ENCODE data around the gene HK3. TPM values are rescaled to one million over a fixed set of nuclear protein-coding genes. Genes with fewer than 3 reads are reported as not detected.

Gene HK3
- total and polyA plus RNA-seq, 2 experiments from 2014 or later: not detected

DNA sequence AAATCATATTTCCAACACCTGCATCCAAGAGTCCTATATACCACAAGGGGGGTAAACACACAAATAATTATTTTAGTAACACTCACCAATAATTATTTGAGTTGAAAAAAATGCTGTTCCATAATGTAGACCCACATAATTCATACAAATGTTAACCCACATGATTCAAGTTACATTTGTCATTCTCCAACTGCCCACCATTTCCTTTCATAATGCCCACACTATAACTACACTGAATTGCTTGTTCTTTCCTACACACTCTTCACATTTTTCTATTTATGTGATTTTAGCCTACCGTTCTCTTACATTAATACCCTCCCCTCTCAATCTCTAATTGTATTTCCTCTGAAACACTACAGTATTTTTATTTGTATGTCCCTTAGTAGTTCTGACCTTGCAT lies 35.9 kb upstream of the HK3 start:
- H3K36me3 Mint-ChIP-seq (ENCODE audit: low read depth): peaks cover 20% of the 10 kb centered on the region
- DNase-seq (ENCODE audit: low spot score) (no peak), ATAC-seq (no peak)
- Histone ChIP-seq H3K36me3 (ENCODE audit: insufficient read depth) (peaks cover 8% of the 10 kb centered on the region; the same call in 1 of the 2 replicates), H3K4me1 (ENCODE audit: insufficient read depth) (no peaks in the 10 kb centered on the region), H3K27me3 (ENCODE audit: insufficient read depth) (no peaks in the 10 kb centered on the region), H3K79me2 (replicated peaks; ENCODE audit: insufficient read depth) (no peaks in the 10 kb centered on the region), H4K20me1 (replicated peaks; ENCODE audit: insufficient read depth) (no peaks in the 10 kb centered on the region), H3K4me3 (no peak overlapping the region), H3K4me2 (no peak overlapping the region), H3F3A (replicated peaks; ENCODE audit: low read depth) (no peaks in the 10 kb centered on the region), H3K9me2 (ENCODE audit: insufficient read depth) (no peaks in the 10 kb centered on the region), H3K27ac (ENCODE audit: low read depth) (no peak overlapping the region), H2AFZ (no peak overlapping the region)
- no peaks in the 10 kb centered on the region for H3K4me1 Mint-ChIP-seq
- H3K9me3 Mint-ChIP-seq: no peaks in the 10 kb centered on the region
- H3K27ac Mint-ChIP-seq: 0 out of 2 replicates have a peak overlapping the region, but pooled peaks have one; percentile 6
- TF ChIP-seq, protein P1, sequence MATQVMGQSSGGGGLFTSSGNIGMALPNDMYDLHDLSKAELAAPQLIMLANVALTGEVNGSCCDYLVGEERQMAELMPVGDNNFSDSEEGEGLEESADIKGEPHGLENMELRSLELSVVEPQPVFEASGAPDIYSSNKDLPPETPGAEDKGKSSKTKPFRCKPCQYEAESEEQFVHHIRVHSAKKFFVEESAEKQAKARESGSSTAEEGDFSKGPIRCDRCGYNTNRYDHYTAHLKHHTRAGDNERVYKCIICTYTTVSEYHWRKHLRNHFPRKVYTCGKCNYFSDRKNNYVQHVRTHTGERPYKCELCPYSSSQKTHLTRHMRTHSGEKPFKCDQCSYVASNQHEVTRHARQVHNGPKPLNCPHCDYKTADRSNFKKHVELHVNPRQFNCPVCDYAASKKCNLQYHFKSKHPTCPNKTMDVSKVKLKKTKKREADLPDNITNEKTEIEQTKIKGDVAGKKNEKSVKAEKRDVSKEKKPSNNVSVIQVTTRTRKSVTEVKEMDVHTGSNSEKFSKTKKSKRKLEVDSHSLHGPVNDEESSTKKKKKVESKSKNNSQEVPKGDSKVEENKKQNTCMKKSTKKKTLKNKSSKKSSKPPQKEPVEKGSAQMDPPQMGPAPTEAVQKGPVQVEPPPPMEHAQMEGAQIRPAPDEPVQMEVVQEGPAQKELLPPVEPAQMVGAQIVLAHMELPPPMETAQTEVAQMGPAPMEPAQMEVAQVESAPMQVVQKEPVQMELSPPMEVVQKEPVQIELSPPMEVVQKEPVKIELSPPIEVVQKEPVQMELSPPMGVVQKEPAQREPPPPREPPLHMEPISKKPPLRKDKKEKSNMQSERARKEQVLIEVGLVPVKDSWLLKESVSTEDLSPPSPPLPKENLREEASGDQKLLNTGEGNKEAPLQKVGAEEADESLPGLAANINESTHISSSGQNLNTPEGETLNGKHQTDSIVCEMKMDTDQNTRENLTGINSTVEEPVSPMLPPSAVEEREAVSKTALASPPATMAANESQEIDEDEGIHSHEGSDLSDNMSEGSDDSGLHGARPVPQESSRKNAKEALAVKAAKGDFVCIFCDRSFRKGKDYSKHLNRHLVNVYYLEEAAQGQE (IDR thresholded peaks at IDR 0.05; ENCODE audit: unreplicated experiment): no peak
- TF ChIP-seq ZNF331 (CRISPR knock-in tag; IDR thresholded peaks at IDR 0.05; ENCODE audit: low read depth) (no peak), EZH2 (IDR thresholded peaks at IDR 0.05; ENCODE audit: low read depth, unreplicated experiment) (no peak), STAT1 (IDR thresholded peaks at IDR 0.05; ENCODE audit: unreplicated experiment) (no peak)
- H3K4me3 Mint-ChIP-seq: no peak overlapping the region
- H3K27me3 Mint-ChIP-seq (ENCODE audit: insufficient read depth, low read depth, poor library complexity): peaks cover 6% of the 10 kb centered on the region

DNA sequence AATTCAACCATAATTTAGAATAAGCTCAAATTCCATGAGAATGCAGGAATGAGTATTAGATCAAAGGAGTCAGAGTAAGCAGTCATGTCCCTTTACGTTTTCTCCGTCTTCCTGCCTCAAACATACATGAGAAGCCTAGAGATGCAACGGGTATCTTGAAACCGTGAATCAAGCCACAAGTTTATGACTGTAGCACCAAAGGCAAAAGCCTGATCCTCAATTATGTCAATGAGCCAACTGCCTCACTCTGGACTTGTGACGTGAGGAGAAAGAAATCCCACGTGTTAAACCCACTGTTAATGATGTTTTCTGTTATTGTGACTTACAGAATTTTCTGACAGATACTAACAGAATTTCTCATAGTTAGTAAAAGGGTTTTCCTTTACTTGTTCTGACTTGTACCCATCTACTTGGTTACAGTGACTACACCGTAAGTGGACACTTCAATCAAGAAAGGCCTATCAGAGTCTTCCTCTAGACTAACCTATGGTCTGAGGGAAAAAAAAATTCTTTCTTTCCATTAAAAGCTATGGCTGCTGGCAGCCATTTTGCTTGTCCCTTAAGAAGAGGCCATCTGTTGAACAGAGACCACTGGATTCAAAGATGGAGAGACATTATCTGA lies 35.3 kb upstream of the HK3 start:
- Histone ChIP-seq H3K79me2 (replicated peaks; ENCODE audit: insufficient read depth) (no peaks in the 10 kb centered on the region), H3F3A (replicated peaks; ENCODE audit: low read depth) (no peaks in the 10 kb centered on the region), H3K9me2 (ENCODE audit: insufficient read depth) (no peaks in the 10 kb centered on the region), H3K27me3 (ENCODE audit: insufficient read depth) (no peaks in the 10 kb centered on the region), H3K4me2 (no peak overlapping the region), H3K27ac (ENCODE audit: low read depth) (no peak overlapping the region), H4K20me1 (replicated peaks; ENCODE audit: insufficient read depth) (no peaks in the 10 kb centered on the region), H2AFZ (no peak overlapping the region), H3K36me3 (ENCODE audit: insufficient read depth) (peaks cover 8% of the 10 kb centered on the region; the same call in 1 of the 2 replicates), H3K4me1 (ENCODE audit: insufficient read depth) (no peaks in the 10 kb centered on the region), H3K4me3 (no peak overlapping the region)
- DNase-seq (ENCODE audit: low spot score) (no peak), ATAC-seq (no peak)
- TF ChIP-seq EZH2phosphoT487 (IDR thresholded peaks at IDR 0.05; ENCODE audit: unreplicated experiment) (peak; percentile 46), EZH2 (IDR thresholded peaks at IDR 0.05; ENCODE audit: low read depth, unreplicated experiment) (no peak)
- Mint-ChIP-seq H3K4me1 (no peaks in the 10 kb centered on the region), H3K36me3 (ENCODE audit: low read depth) (peaks cover 23% of the 10 kb centered on the region), H3K9me3 (no peaks in the 10 kb centered on the region), H3K4me3 (no peak overlapping the region), H3K27me3 (ENCODE audit: insufficient read depth, low read depth, poor library complexity) (peaks cover 6% of the 10 kb centered on the region), H3K27ac (0 out of 2 replicates have a peak overlapping the region, but pooled peaks have one; percentile 30)

DNA sequence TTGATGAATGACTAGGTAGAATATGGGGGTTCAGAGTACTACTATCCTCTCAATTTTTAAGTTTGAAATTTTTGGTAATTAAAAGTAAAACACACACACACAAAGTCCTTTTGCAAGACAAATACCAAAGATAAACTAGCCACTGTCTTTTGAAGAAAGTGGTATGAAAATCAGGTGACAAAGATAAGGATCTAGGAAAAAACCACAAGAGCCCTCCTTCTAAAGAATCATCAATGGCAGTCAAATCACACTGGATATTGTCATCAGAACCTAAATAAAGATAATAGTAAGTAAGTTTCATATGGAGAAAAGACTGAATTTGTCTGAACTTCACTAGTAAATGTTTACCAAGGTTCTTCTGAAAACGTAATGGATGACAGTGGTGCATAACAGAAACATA lies 30.5 kb upstream of the HK3 start:
- TF ChIP-seq, protein P2, sequence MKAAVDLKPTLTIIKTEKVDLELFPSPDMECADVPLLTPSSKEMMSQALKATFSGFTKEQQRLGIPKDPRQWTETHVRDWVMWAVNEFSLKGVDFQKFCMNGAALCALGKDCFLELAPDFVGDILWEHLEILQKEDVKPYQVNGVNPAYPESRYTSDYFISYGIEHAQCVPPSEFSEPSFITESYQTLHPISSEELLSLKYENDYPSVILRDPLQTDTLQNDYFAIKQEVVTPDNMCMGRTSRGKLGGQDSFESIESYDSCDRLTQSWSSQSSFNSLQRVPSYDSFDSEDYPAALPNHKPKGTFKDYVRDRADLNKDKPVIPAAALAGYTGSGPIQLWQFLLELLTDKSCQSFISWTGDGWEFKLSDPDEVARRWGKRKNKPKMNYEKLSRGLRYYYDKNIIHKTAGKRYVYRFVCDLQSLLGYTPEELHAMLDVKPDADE (IDR thresholded peaks at IDR 0.05): no peak
- TF ChIP-seq EZH2phosphoT487 (IDR thresholded peaks at IDR 0.05; ENCODE audit: unreplicated experiment) (no peak), ZNF331 (CRISPR knock-in tag; IDR thresholded peaks at IDR 0.05; ENCODE audit: low read depth) (no peak), CREB1 (CRISPR knock-in tag; IDR thresholded peaks at IDR 0.05; ENCODE audit: low read depth) (no peak), ZNF114 (CRISPR knock-in tag; IDR thresholded peaks at IDR 0.05) (no peak), STAT1 (IDR thresholded peaks at IDR 0.05; ENCODE audit: unreplicated experiment) (no peak), EZH2 (IDR thresholded peaks at IDR 0.05; ENCODE audit: low read depth, unreplicated experiment) (no peak), POLR2AphosphoS5 (IDR thresholded peaks at IDR 0.05; ENCODE audit: low read depth) (no peak), NANOG (IDR thresholded peaks at IDR 0.05; ENCODE audit: borderline replicate concordance) (no peak)
- TF ChIP-seq, protein P1 (IDR thresholded peaks at IDR 0.05; ENCODE audit: unreplicated experiment): no peak
- peaks cover 25% of the 10 kb centered on the region for H3K36me3 Mint-ChIP-seq (ENCODE audit: low read depth)
- Histone ChIP-seq H3K36me3 (ENCODE audit: insufficient read depth) (no peaks in the 10 kb centered on the region; the same call in 1 of the 2 replicates), H2AFZ (no peak overlapping the region), H3K4me1 (ENCODE audit: insufficient read depth) (no peaks in the 10 kb centered on the region), H4K20me1 (replicated peaks; ENCODE audit: insufficient read depth) (peaks cover 6% of the 10 kb centered on the region; the same call in 1 of the 2 replicates), H3K27me3 (ENCODE audit: insufficient read depth) (no peaks in the 10 kb centered on the region), H3F3A (replicated peaks; ENCODE audit: low read depth) (no peaks in the 10 kb centered on the region), H3K4me2 (no peak overlapping the region), H3K9me2 (ENCODE audit: insufficient read depth) (no peaks in the 10 kb centered on the region), H3K4me3 (no peak overlapping the region), H3K27ac (ENCODE audit: low read depth) (no peak overlapping the region), H3K79me2 (replicated peaks; ENCODE audit: insufficient read depth) (no peaks in the 10 kb centered on the region)
- H3K27me3 Mint-ChIP-seq (ENCODE audit: insufficient read depth, low read depth, poor library complexity): peaks cover 6% of the 10 kb centered on the region
- DNase-seq (ENCODE audit: low spot score) (no peak), ATAC-seq (no peak)
- no peak overlapping the region for H3K4me3 Mint-ChIP-seq
- no peak overlapping the region for H3K27ac Mint-ChIP-seq
- H3K4me1 Mint-ChIP-seq: no peaks in the 10 kb centered on the region
- no peaks in the 10 kb centered on the region for H3K9me3 Mint-ChIP-seq
